Measurements from ENCODE around the gene RASIP1.

DNA sequence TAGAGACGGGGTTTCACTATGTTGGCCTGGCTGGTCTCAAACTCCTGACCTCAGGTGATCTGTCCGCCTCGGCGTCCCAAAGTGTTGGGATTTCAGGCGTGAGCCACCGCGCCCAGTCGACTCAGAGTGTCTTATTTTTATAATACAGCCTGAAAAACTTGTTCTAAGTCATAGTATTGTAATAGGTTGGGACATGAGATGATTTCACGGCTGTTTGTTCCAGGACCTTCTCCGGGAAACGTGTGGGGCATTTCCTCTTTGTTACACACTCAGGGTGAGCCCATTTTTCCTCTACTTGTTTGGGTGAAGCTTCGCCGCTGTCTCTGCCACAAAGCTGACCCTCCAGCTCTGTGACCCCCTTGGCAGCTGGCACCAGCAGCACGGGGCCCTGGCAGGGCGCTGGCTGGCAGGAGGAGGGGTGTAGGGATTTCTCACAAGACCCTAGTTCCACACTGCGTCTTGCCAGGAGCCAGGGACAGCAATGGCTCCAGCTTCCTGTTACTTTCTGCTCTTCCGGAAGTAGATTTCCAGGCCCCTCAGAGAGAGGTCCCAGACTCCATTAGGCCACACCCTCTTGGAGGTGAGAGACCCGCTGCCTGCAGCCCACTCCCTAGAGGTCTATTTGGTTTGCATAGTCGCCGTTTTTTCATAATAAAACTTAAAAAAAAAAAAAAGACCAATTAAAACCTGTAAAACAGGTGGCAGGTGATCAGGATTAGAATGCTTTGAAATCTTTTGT, 30.5 kb upstream of the RASIP1 start:
- TF ChIP-seq, protein P1, sequence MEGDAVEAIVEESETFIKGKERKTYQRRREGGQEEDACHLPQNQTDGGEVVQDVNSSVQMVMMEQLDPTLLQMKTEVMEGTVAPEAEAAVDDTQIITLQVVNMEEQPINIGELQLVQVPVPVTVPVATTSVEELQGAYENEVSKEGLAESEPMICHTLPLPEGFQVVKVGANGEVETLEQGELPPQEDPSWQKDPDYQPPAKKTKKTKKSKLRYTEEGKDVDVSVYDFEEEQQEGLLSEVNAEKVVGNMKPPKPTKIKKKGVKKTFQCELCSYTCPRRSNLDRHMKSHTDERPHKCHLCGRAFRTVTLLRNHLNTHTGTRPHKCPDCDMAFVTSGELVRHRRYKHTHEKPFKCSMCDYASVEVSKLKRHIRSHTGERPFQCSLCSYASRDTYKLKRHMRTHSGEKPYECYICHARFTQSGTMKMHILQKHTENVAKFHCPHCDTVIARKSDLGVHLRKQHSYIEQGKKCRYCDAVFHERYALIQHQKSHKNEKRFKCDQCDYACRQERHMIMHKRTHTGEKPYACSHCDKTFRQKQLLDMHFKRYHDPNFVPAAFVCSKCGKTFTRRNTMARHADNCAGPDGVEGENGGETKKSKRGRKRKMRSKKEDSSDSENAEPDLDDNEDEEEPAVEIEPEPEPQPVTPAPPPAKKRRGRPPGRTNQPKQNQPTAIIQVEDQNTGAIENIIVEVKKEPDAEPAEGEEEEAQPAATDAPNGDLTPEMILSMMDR (IDR thresholded peaks at IDR 0.05; ENCODE audit: control extremely low read depth in 1 of 3, insufficient read depth in 1 of 3, low read depth in 1 of 3, low read length in 3 of 3) = no peak
- TF ChIP-seq, protein P2, sequence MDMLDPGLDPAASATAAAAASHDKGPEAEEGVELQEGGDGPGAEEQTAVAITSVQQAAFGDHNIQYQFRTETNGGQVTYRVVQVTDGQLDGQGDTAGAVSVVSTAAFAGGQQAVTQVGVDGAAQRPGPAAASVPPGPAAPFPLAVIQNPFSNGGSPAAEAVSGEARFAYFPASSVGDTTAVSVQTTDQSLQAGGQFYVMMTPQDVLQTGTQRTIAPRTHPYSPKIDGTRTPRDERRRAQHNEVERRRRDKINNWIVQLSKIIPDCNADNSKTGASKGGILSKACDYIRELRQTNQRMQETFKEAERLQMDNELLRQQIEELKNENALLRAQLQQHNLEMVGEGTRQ (IDR thresholded peaks at IDR 0.05; ENCODE audit: low read length) = no peak
- TF ChIP-seq TCF12 (IDR thresholded peaks at IDR 0.05; ENCODE audit: low read depth, low read length) (no peak), POLR2A (IDR thresholded peaks at IDR 0.05; ENCODE audit: control extremely low read depth in 1 of 2, low read depth in 2 of 2, low read length in 2 of 2) (no peak), KDM1A (IDR thresholded peaks at IDR 0.05; ENCODE audit: borderline replicate concordance, low read length) (no peak), JUND (IDR thresholded peaks at IDR 0.05; ENCODE audit: low read length) (no peak), JUN (IDR thresholded peaks at IDR 0.05; ENCODE audit: low read depth, low read length) (no peak), TAF1 (IDR thresholded peaks at IDR 0.05; ENCODE audit: low read depth, low read length) (no peak), CREB1 (IDR thresholded peaks at IDR 0.05) (no peak), SIX5 (IDR thresholded peaks at IDR 0.05; ENCODE audit: low read depth, low read length) (no peak), ZNF274 (IDR thresholded peaks at IDR 0.05; ENCODE audit: borderline replicate concordance, extremely low read depth, low read length) (no peak)

Data from H1 (cell line).